Measurements from ENCODE around the gene ZCCHC9.

GRCh38 chr5:81315336-81315735 lies 13.9 kb downstream of the ZCCHC9 start:
- TF ChIP-seq CTCF (IDR thresholded peaks at IDR 0.05) (no peak), TEAD4 (IDR thresholded peaks at IDR 0.05; ENCODE audit: borderline replicate concordance, insufficient read depth) (peak; percentile 24; the same call in 1 of the 2 replicates), FOXM1 (IDR thresholded peaks at IDR 0.05; ENCODE audit: low read depth) (no peak), EP300 (IDR thresholded peaks at IDR 0.05; ENCODE audit: borderline replicate concordance in 1 of 2, low read depth in 1 of 2, low read length in 1 of 2) (no peak), POLR2AphosphoS5 (IDR thresholded peaks at IDR 0.05; ENCODE audit: low read depth, low read length) (no peak), USF1 (IDR thresholded peaks at IDR 0.05; ENCODE audit: borderline replicate concordance, low read depth) (no peak), TAF1 (IDR thresholded peaks at IDR 0.05; ENCODE audit: borderline replicate concordance, low read depth, low read length) (no peak), SIN3A (IDR thresholded peaks at IDR 0.05; ENCODE audit: borderline replicate concordance, low read depth, low read length) (no peak), GATA2 (CRISPR knock-in tag; IDR thresholded peaks at IDR 0.05) (no peak), RAD21 (IDR thresholded peaks at IDR 0.05; ENCODE audit: low read length) (no peak), GABPA (IDR thresholded peaks at IDR 0.05; ENCODE audit: low read depth) (no peak), YY1 (IDR thresholded peaks at IDR 0.05; ENCODE audit: low read depth) (no peak)
